GM21381 (cell line): ENCODE data around the gene TMEM132E.
"Not testable (repeated sequence)": the region's sequence is repeated elsewhere in the genome, so short reads cannot be mapped to it uniquely, and the experiment has no call there.

ENCODE experiments used
- ATAC-seq: cut with Tn5 transposase; IDR thresholded peaks from one replicate; pipeline ENCODE4 v1.9.1; 2021; ENCODE audit warnings: mild to moderate bottlenecking, moderate library complexity; ENCODE audit not compliant: unreplicated experiment

The TMEM132E gene, protein sequence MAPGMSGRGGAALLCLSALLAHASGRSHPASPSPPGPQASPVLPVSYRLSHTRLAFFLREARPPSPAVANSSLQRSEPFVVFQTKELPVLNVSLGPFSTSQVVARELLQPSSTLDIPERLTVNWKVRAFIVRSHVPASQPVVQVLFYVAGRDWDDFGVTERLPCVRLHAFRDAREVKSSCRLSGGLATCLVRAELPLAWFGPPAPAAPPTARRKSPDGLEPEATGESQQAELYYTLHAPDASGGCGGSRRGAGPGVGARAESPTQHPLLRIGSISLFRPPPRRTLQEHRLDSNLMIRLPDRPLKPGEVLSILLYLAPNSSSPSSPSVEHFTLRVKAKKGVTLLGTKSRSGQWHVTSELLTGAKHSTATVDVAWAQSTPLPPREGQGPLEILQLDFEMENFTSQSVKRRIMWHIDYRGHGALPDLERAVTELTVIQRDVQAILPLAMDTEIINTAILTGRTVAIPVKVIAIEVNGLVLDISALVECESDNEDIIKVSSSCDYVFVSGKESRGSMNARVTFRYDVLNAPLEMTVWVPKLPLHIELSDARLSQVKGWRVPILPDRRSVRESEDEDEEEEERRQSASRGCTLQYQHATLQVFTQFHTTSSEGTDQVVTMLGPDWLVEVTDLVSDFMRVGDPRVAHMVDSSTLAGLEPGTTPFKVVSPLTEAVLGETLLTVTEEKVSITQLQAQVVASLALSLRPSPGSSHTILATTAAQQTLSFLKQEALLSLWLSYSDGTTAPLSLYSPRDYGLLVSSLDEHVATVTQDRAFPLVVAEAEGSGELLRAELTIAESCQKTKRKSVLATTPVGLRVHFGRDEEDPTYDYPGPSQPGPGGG (N-terminal part only)

GRCh38 chr17:34579017-34579946 is at the start of gene TMEM132E:
TSS of gene TMEM132E (plus strand) at chr17:34579582. CDS start at chr17:34581077, 1,495 bp downstream.
- ATAC-seq: no peak

DNA sequence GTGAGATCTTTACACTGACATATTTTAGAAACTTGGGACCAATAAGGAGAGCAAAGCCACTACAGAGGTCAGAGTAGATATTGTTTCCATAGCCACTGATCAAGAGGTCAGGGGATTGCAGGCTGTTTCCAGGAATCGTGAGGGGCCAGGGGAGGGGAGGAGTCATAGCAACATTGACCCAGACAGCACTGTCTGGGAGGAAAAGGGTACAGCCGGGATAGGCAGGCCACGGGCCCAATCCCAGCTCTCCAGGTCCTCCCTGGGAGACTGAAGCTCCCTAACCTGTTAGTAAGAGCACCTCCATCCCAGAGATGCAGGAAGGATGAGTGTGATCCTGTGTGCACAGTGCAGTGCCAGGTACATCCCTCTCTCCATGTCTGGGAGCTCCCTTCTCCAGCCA is 48.5 kb upstream of the TMEM132E start:
- no peak for ATAC-seq

- no peak for ATAC-seq
Measured at GRCh38 chr17:34532281-34533065, 46.9 kb upstream of the TMEM132E start.

DNA sequence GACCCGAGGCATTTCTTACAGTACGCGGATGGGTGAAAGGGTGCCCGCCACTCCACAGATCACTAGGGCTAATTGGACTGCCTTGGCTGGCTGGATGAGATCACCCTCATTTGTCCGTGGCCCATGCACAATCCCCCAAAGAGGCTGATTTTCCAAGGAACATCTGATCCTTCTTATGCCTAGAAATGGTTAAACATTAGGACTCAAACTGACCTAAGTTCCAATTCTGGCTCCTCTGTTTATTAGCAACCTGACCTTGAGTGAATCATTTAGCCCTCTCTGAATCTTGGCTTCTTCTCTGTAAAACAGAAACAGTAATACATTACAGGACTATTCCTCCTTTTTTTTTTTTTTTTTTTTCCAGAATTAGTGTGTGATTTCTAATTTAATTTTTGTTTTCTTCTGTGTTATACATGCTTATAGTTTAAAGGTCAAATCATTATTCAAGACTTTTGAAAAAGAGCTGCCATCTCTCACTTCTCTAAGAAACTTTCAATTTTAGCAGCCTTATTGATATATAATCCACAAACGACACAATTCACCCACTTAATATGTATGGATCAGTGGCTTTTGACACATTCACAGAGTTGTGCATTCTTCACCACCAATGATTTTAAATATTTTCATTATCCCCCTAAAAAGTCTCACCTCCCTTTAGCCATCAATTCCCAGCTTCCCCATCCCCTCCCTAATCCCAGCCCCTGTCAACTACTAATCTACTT is 45.4 kb upstream of the TMEM132E start:
- ATAC-seq: no peak

GRCh38 chr17:34537445-34537844 is 41.9 kb upstream of the TMEM132E start:
- ATAC-seq: no peak

DNA sequence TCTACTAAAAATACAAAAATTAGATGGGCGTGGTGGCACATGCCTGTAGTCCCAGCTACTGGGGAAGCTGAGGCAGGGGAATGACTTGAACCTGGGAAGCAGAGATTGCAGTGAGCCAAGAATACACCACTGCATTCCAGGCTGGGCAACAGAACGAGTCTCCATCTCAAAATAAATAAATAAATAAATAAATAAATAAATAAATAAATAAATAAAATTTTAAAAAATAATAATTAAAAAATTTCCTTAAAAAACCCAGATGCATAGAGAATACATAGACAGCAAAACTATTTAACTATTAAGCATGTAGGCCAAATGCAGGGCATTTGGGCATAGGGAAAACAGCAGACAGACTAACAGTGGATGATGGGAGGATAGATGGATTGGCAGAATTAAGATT is 40.8 kb upstream of the TMEM132E start:
- ATAC-seq: not testable (repeated sequence)

DNA sequence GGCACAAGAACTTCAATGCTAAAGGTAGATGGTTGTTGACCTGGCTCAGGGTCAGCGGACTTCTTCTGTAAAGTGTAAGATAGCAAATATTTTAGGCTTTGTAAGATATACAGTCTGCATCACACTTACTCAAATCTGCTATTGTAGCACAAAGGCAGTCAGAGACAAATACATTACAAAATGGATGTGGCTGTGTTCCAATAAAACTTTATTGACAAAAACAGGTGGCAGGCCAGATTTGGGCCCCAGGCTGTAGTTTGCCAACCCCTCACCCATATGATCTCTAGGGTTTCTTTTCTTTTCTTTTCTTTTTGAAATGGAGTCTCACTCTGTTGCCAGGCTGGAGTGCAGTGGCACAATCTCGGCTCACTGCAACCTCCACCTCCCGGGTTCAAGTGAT is 39.5 kb upstream of the TMEM132E start:
- no peak for ATAC-seq

DNA sequence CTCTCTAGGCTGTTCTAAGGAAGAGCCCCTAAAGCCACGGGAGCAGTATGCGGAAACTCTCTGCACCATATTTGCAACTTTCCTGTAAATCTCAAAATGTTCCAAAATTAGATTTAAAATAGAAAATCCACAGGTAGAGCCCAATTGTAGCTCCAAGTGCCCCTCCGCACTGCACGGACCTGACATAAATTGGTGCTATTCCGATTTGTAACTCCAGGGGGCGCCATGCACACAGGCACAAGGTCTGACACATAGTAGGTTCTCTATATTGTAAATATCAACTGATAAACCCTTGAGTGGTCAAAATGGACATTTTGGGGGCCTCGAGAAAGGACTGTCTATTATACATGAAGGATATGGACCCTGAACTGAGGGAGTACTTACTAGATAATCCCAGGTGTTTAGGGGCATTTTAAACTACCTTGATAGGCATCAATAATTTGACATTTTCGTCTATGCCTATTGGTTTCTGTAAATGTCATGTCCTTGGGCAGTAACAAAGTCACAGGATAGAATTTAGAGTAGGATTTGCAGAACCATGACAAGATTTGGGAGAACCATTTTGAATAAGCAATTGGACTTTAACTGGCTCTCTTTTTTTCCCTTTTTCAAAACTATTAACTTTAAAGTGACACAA is 36.6 kb upstream of the TMEM132E start:
- ATAC-seq: no peak

DNA sequence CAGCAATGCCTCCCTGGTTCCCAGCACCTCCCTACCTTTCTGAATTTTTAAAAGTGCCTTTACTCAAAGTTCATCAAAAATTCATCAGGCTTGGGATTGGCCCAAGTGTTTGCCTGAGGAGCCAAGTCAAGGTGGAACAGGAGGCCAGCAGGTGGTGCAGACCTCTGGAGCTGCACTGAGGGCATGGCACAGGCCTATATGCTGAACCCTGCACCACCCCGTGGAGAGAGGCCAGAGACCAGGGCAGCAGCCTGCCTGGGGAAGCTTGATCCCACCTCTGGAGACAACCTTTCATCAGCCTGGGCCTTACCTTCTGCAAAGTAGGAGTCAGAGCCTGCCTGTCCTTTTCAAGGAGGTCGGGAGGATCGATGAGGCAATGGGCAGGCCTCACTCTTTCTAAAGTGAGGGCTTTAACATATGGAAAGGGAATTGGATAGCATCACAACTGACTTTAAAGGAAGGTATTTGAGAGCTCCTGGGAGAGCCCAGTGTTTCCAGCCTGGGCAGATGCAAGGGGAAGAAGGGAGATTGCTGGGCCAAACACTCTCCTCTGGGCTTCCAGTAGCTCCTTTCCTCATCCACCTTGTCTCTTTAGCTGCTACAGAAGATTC is 31.8 kb upstream of the TMEM132E start:
- ATAC-seq: no peak

DNA sequence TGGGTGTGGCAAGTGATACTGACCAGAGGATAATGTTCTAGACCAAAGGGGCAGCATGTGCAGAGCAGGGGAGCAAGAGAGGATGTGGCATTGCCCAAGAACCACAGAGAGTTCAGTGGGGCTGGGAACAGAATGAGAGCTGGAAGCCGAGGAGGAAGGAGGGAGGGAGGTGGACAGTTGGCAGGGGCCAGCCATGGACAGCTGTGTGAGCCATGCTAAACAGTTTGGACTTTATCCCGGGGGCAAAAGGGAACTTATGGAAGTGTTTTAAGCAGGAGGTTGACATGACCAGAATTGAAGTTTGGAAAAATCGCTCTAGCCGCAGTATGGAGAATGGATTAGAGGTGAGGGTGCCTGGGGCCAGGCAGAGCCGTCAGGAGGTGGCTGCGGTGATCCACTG is 29.4 kb upstream of the TMEM132E start:
- no peak for ATAC-seq

- ATAC-seq: no peak
Measured at GRCh38 chr17:34553907-34554306, 25.5 kb upstream of the TMEM132E start.

- ATAC-seq: no peak
Measured at GRCh38 chr17:34556384-34556783, 23.0 kb upstream of the TMEM132E start.

DNA sequence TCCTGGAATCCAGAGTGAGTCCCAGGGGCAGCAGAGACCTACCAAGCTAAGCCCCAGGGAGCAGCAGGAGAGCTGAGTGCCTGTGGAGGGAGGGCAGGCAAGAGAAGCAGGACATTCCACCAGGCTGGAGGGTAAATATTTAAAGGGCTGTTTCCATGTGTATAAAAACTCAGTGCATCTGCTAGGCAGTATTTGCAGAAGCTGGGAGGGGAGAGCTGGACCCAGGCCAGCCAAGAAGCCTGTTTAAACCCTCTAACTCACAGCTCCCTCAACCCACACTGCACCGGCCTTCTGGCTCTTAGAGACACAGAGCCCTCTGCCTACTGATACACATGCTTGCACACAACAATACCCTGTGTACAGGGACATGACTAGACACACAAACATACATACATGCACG is 22.5 kb upstream of the TMEM132E start:
- ATAC-seq: no peak

DNA sequence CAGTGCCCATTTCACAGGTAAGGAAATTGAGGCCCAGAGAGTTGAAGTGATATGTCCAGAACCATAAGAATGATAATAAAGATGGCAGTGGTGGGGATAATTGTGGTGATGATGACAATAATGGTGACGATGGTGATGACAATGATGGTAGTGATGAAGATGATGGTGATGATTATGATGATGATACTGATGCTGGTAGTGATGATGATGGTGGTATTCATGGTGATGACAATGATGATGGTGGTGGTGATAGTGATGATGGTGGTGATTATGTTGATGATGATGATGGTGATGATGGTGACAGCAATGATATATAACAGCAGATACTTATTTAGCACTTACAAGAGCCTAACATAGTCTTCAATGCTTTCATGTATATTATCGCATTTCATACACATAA is 18.1 kb upstream of the TMEM132E start:
- no peak for ATAC-seq

DNA sequence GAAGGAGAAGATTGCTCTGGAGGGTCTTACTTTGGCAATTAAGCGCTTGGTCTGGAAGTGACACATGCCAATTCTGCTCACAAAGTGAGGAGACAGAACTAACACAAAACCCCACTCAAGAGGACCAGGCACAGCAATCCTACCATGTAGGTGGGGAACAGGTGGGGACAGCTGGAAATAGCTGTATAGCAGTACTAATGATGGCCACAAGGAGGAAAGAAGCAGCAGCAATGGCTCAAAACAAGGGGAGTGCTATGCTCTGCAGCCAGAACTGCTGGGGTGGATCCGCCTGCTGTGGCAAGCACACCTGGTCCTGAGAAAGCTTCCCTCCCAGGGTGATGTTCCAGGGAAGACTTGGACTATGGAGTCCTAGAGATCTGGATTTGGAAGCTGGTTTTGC is 17.0 kb upstream of the TMEM132E start:
- no peak for ATAC-seq

DNA sequence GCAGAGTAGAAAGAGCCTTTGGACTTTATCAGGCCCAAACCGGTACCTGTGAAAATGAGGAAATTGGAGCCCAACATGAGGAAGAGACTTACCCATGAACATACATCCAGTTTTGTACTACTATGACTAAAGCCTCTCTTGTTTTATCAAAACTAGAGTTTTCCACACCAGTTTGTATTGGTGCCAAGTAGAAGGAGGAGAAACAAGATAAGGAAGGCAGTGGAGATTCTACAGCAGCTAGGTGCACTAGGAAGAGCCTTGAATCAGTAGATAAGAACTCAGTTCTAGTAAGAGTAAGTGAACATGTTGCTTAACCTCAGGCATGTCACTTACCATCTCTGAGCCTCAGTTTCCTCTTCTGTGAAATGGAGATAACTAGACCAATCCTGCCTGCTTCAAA is 13.7 kb upstream of the TMEM132E start:
- no peak for ATAC-seq

DNA sequence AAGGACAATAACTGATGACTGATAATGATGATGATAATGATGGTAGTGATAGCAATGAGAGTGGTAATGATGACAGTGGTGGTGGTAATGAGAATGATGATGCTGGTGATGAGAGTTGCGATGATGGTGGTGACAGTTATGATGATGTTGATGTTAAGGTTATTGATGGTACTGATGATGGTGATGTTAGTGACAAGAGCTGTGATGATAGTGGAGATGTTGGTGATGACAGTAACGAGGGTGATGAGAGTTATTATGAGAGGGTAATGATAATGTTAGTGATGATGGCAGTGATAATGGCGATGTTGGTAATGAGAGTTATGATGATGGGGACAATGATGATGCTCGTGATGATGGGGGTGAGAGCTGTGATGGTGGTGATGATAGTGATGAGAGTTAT is 13.2 kb upstream of the TMEM132E start:
- no peak for ATAC-seq

DNA sequence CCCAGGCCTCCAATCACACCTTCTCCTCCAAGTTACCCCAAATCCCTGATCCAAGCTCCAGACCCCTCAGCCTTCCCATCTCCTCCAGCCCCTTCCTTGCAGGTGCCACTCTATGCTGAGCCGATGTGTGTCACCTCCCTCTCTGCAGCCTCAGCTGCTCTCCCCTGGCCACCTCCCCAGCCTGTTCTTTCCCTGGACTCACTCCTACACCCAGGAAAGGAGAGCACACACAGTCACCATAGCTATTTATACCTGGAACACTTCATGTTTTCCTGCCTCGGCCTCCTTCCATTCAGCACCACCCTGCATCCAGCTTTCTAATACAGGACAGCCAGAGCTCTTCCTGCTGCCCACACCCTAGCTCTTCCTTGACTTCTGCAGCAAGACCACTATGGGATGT is 12.5 kb upstream of the TMEM132E start:
- no peak for ATAC-seq
